GM12875 (cell line): ENCODE results near the gene CDH15.
"Not testable (repeated sequence)": the region's sequence is repeated elsewhere in the genome, so short reads cannot be mapped to it uniquely, and the experiment has no call there.

Source experiments
- H3K4me3 ChIP-seq: one replicate; pipeline ENCODE4 v1.5.1; 2011; ENCODE audit warnings: low read depth, low read length, control low read depth
- CTCF ChIP-seq: IDR thresholded peaks from 2 replicates; pipeline ENCODE4 v1.5.1; 2011; ENCODE audit warnings: low read depth, mild to moderate bottlenecking, control low read depth, inconsistent platforms, low read length, moderate library complexity, borderline replicate concordance; ENCODE audit not compliant: insufficient read depth

CDH15 gene

GRCh38 chr16:89242795-89243200 lies 71.2 kb downstream of the CDH15 start:
- TF ChIP-seq CTCF: no peak
- no peak overlapping the region for H3K4me3 ChIP-seq

- TF ChIP-seq CTCF: no peak
- H3K4me3 ChIP-seq: no peak overlapping the region
These were observed 72.1 kb downstream of the CDH15 start for GRCh38 chr16:89243664-89244063.

GRCh38 chr16:89244264-89244663 lies 72.7 kb downstream of the CDH15 start:
- H3K4me3 ChIP-seq: not testable (repeated sequence)

GRCh38 chr16:89244754-89245153 lies 73.2 kb downstream of the CDH15 start:
- no peak overlapping the region for H3K4me3 ChIP-seq
- TF ChIP-seq CTCF: no peak
